Activated CD4-positive, alpha-beta T cell treated with anti-CD3 and anti-CD28 coated beads for 24 hours (primary cell): Measurements from ENCODE around the gene HACE1.
"Not testable (repeated sequence)": the region's sequence is repeated elsewhere in the genome, so short reads cannot be mapped to it uniquely, and the experiment has no call there.

Source experiments
- DNase-seq, 2 donors: peaks; one replicate each; pipeline ENCODE4 v3.0.0-alpha.2; 2020; ENCODE audit warnings: low read depth in 2 of 2

The HACE1 gene

DNA sequence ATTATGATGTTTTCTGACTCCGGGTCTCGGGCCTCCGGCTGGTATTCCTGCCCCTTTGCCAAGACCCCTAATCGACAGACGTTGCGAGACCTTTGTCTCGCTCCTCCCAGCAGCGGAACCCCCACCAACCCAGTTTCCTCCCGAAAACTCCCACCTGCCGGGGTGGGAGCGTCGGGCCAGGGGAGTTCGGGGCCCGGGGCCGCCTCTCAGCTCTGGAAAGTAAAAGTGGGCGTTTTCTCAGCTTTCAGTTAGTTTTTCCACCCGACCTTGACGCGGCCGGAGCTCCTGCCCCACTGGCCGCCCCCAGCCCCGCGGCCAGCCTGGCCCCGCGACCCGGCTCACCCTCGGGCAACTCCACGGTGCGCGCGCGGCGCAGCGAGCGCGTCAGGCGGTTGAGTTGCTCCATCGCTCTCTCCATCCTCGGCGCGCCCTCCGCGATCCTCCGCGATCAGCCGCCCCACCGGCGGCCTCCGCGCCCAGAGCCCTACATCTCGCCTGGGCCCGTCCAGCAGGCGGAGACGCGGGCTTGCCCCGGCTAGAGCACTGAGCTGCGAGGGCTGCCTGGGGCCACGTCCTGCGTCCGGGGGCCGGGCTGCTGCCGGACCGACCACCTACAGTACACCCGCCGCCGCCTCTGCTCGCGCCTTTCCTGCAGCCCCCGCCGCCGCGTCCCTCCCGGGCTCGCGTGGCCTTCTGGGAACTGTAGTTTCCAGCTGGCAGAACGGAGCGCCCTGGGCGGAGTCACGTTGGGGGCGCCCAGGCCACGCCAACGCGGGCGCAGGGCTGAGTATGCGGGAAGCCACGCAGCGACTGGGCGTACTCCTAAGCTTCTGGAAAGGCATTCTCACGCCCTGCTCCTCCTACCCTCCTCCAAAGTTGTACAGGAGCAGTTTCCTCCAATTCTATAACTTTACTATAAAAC is at the start of gene HACE1:
Gene HACE1 (minus strand): TSS at position 695 of the 922 bp plus-strand sequence. CDS start 277 bp downstream, at position 418.
- DNase-seq: peak; percentile 82 to 84

DNA sequence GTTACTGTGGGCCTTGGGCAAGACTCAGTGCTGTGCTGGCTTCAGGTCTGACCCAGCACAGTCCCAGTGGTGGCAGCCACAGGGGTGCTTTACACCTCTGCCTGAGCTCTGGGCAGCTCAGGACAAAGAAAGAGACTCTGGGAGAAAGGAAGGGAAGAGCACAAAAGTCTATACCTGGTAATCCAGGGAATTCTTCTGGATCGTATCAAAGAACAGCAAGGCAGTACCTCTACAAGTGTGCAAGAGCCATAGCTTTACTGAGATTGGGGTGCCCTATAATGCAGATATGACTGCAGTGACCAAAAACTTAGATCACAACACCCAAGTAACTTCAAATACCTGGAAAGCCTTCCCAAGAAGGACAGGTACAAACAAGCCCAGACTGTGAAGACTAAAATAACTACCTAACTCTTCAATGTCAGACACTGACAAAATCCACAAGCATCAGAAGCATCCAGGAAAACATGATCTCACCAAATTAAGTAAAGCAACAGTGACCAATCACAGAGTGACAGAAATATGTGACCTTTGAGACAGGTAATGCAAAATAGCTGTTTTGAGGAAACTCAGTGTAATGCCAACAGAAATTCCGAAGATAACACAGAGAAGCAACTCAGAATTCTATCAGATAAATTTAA is 49.3 kb upstream of the HACE1 start:
- no peak for DNase-seq

DNA sequence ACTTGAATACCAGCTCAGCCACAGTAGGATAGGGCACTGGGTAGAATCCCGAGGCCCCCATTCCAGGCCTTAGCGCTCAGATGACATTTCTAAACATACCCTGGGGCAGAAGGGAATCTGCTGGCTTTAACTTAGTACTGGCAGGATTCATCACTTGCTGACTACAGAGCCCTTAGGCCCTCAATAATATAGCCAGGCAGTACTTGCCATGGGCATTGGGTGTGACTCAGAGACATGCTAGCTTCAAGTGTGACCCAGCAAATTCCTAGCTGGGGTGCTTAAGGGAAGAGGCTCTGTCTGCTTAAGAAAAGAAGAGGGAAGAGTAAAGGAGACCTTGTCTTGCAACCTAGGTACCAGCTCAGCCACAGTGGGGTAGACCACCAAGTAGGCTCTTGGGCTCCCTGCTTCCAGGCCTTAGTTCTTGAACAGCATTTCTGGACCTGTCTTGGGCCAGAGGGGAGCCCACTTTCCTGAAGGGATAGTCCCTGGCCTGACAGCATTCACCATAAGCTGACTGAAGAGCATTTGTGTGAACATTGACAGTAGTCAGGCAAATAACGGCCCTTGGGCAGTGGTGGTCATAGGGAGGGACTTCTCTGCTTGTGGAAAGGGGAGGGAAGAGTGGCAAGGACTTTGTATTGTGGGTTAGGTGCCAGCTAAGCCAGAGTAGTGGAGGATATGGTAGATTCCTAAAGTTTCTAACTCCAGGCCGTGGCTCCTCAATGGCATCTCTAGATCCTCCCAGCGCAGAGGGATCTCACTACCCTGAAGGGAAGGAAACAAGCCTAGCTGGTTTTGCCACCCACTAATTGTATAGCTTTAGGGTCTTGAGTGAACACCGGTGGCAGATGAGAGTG is 48.5 kb upstream of the HACE1 start:
- DNase-seq: no peak

DNA sequence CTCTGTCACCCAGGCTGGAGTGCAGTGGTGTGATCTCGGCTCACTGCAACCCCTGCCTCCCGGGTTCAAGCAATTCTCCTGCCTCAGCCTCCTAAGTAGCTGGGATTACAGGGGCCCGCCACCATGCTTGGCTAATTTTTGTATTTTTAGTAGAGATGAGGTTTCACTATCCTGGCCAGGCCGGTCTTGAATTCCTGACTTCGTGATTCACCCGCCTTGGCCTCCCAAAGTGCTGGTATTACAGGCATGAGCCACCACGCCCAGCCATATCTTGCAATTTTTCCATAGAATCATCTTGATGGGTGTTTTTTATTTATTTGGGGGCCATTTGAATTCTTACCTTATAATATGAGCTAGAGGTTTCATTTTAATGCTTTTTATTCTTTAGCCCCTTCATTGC is 39.2 kb upstream of the HACE1 start:
- not testable (repeated sequence) for DNase-seq

- no peak for DNase-seq
Observed at GRCh38 chr6:104896914-104897313, 37.2 kb upstream of the HACE1 start.

DNA sequence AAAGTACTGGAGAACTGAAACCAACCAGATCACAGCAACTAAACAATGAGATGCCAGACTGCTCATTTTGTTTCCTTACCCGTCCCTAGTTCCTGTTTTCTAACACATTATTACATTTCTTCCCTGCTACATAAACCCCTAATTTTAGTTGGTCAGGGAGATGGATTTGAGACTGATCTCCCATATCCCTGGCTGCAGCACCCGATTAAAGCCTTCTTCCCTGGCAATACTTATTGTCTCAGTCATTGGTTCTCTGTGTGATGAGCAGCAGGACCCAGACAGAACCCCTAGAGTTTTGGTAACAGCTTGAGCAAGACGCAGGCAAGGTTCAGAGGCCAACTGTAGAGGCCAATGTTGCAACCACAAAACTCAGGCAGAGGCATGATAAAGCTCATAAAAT is 28.3 kb upstream of the HACE1 start:
- no peak for DNase-seq

DNA sequence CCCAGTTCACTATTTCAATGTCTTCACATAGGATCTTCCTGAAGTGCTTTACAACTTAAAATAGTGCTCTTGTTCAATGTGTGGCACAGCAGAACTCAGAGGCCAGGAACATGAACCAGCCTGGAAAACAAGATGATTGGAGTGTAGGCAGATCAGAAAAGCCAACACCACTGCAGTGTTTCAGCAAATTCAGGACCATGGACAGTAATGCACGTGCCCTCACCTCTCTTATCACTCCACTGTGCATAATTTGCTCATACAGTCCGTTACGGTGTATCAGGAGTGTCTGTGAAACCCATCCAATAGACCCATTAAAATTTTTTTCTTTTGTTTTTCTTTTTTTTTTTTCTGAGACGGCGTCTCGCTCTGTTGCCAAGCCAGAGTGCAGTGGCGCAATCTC is 27.6 kb upstream of the HACE1 start:
- DNase-seq: no peak

- no peak for DNase-seq
Observed at GRCh38 chr6:104885518-104886043, 25.9 kb upstream of the HACE1 start.

DNA sequence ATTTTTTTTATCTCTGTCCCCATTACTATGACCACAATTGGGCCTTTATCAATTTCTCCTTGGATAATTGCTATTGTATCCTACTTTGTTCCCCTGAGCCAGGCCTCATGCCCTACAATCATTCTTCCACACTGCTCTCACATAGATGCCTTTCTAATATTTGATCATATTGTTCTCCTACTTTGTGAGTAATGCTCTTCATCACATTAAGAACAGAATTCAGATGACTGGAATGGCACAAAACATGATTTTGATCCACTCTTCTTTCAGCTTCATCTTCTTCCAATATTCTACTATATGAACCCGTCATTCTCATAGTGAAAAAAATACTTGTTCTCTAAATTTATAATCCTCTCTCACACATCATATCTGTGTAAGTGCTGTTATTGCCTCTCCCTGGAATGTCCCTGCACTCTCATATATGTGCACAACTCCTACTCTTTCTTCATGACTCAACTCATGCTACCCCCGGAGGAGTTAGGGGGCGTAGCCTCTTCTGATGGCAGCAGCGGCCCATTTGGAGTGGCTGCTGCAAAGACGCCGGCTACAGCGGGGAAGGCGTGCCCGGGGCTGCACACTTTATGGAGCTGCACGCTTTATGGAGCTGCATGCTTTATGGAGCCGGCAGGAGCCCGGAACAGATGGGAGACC is 25.3 kb upstream of the HACE1 start:
- DNase-seq: no peak

DNA sequence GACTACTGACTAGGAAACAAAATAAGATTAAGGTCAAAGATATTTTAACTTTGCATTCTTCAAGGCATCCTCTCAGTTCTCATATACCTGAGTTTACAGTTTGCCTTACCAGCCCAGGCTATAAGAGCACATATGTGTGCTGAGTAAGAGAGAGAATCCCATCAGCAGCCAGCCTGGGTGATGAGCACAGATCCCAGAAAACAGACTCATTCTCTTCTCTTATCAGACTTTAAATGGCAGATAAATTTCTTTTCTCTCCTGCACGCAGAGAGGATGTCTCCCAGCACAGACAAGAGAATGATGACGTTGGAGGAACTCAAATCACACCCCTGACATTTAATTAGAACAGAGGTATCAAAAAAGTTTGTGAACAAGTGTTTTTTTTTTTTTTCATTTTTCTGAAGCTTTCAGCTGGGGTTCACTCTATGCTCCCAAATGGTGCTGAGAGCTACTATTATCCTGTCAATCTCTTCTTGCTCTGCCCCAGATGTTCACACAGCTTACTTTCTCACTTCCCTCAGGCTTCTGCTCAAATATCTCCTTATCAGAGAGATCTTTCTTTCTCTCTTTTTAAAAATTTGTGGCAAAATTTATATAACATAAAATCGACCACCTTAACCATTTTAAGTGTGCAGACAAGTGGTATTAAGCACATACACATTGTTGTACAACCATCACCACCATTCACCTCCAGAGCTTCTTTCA is 22.4 kb upstream of the HACE1 start:
- no peak for DNase-seq

- no peak for DNase-seq
Observed at GRCh38 chr6:104862456-104862855, 2.7 kb upstream of the HACE1 start.

DNA sequence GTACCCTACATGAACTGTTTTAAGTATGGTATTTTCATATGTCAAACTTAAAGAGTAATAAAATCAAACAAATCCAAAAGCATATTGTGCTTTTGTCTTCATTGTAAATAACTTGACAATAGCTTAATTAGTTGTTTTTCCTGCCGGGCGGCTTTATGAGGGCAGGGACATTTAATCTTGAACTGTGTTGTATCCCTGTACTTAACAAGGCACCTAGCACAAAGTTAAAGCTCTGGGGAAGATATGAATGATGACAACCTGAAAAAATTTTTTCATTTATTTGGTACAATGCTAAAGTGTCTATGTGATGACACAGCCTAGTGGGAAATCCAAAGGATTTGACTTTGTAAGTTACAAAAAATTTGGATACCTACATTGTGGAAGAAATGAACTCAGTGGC is 502 bp upstream of the HACE1 start:
- no peak for DNase-seq

DNA sequence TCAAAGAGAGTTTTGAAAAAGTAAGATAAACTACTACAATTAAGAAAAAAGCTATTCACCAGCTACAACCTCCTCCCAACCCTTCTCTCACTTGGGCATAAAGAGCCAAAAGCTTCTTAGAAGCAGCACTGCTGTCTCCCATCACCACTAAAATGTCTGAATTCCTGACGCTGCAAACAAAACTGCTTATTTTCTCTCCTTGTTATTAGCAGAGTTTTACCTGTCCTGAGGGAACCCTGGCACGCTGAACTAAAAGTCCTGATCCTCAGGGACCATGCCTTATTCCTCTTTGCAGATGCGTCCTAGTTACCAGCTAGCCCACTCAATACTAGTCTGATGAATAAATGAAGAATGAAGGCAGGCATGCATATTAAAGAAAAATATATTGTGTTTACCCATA is 1.1 kb downstream of the HACE1 start:
- DNase-seq: no peak

GRCh38 chr6:104855507-104855906 is 4.2 kb downstream of the HACE1 start:
- DNase-seq: no peak

DNA sequence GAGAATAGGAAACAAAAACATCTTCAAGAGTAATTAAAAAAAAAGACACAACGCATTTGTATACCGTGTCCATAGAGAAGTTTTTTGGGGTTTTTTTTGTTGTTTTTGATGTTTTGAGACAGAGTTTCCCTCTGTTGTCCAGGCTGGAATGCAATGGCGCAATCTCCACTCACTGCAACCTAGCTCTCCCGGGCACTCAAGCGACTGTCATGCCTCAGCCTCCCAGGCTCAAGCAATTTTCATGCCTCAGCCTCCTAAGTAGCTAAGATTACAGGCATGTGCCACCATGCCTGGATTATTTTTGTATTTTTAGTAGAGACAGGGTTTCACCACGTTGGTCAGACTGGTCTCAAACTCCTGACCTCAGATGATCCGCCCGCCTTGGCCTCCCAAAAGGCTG is 12.0 kb downstream of the HACE1 start:
- DNase-seq: not testable (repeated sequence)

GRCh38 chr6:104843229-104843628 is 16.5 kb downstream of the HACE1 start:
- no peak for DNase-seq

- DNase-seq: no peak
Observed at GRCh38 chr6:104837158-104837557, 22.6 kb downstream of the HACE1 start.

DNA sequence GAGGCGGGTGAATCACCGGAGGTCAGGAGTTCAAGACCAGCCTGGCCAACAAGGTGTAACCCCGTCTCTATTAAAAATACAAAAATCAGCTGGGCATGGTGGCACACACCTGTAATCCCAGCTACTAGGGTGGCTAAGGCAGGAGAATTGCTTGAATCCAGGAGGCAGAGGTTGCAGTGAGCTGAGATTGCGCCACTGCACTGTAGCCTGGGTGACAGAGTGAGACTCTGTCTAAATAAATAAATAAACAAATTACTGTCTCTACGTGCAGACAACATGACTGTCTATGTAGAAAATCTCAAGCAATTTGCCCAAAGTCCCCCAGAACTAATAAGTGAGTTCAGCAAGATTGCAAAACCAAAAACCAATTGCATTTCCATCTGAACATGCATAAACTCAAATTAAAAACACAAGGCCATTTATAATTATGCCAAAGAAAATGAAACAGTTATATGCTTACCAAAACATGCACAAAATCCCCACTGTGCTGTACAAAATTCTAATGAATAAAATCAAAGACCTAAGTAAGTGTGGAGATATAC is 23.2 kb downstream of the HACE1 start:
- not testable (repeated sequence) for DNase-seq

DNA sequence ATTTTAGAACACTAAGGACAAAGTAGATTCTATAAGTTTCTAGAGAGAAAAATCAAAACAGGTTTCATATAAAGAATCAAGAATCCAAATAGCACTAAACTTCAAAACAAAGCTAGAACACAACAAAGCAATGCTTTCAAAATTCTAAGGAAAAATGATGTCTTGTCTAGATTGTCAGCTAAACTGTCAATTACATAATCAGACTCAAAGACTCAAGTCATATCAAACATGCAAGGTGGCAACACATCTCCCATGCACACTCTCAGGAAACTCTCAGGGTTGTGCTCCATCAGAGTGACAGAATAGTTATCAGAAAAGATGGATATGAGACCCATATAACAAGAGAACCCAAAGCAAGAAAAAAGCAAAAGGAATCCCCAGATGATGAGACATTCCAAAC is 23.9 kb downstream of the HACE1 start:
- DNase-seq: no peak

DNA sequence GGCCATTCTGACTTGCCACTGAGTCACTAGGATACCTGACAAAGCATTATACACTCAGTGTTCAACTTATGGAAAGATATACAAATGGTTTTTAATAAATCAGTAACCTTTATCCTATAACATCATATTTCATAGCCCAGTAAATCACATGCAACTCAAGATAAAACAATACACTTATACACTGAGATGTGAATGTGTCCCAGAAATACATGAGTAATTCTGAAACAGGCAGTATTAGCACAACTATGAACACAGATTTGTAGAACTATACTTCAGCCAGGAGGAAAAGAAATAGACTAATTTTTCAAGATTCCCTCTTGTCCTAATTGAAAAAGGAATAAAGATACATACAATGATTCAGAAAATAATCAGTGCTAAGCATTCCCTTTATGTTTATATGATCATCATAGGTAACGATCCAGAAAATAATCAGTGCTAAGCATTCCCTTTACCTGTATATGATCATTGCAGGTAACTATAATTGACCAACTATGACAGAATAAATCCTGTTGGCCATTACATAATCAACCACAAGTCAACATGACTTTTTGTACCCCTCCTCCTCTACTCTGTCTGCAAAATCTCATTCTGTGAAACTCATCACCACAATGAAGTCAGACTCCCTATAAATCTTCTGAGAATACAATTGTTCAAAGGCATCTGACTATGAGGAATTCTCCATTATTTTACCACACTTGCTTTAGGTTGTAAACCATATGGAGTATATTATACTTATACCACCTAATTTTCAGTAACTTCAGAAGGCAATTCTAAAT is 30.3 kb downstream of the HACE1 start:
- no peak for DNase-seq
